Urinary bladder (tissue), 4 donors: ENCODE data around the gene BTRC. TPM values are rescaled to one million over a fixed set of nuclear protein-coding genes. Genes with fewer than 3 reads are reported as not detected.
A peak's percentile ranks its signal among the peaks of the same experiment; 100 is the strongest.
"Not testable (repeated sequence)": the region's sequence is repeated elsewhere in the genome, so short reads cannot be mapped to it uniquely, and the experiment has no call there.

Experiments
- DNase-seq: peaks from one replicate; pipeline ENCODE4 v3.0.0-alpha.2; 2015; ENCODE audit errors: extremely low spot score
- H3K27ac ChIP-seq: one replicate; pipeline ENCODE4 v1.5.1; 2013; ENCODE audit warnings: low read depth, mild to moderate bottlenecking, moderate library complexity
- H3K36me3 ChIP-seq: one replicate; pipeline ENCODE4 v1.6.1; 2013; ENCODE audit warnings: mild to moderate bottlenecking, moderate library complexity; ENCODE audit not compliant: insufficient read depth
- H3K4me1 ChIP-seq: one replicate; pipeline ENCODE4 v1.6.1; 2013; ENCODE audit warnings: mild to moderate bottlenecking, moderate library complexity; ENCODE audit not compliant: insufficient read depth
- H3K4me3 ChIP-seq: one replicate; pipeline ENCODE4 v1.5.1; 2013; ENCODE audit warnings: low read depth, low read length
- WGBS: extraction: QIAGEN DNeasy Blood & Tissue Kit; methylation state at CpG from one replicate; pipeline ENCODE4 v1.1.7; 2013; 5-methylcytosine and 5-hydroxymethylcytosine counted together
- polyA plus RNA-seq: library from polyadenylated mRNA; stranded (reverse); fragments of 200-250 nt; gene quantifications from one replicate; pipeline ENCODE4 v1.2.3, GENCODE V29; 2013
- total RNA-seq: library from RNA; depleted of rRNA; stranded (reverse); fragments of >200 nt; gene quantifications from one replicate; pipeline ENCODE4 v1.2.3, GENCODE V29; 2014
- donor health status: healthy with polysubstance abuse.
- donor health status: healthy.

BTRC gene
- total and polyA plus RNA-seq, 2 donors: 8.5 to 17.0 TPM

- no peak for DNase-seq
- H3K36me3 ChIP-seq: no peaks in the 10 kb centered on the region
- no peaks in the 10 kb centered on the region for H3K4me1 ChIP-seq
- WGBS: 95% methylated on average over 3 of the region's 3 CpGs
- H3K27ac ChIP-seq: no peak overlapping the region
- H3K4me3 ChIP-seq: no peak overlapping the region
Measured at GRCh38 chr10:101415884-101416283, 61.9 kb downstream of the BTRC start.

DNA sequence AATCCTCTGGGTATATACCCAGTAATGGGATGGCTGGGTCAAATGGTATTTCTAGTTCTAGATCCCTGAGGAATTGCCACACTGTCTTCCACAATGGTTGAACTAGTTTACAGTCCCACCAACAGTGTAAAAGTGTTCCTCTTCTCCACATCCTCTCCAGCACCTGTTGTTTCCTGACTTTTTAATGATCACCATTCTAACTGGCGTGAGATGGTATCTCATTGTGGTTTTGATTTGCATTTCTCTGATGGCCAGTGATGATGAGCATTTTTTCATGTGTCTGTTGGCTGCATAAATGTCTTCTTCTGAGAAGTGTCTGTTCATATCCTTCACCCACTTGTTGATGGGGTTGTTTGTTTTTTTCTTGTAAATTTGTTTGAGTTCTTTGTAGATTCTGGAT, 68.0 kb downstream of the BTRC start:
- not testable (repeated sequence) for H3K4me1 ChIP-seq, H3K36me3 ChIP-seq, H3K4me3 ChIP-seq, H3K27ac ChIP-seq, DNase-seq
- 85% methylated on average over 1 of the region's 1 CpG for WGBS

DNA sequence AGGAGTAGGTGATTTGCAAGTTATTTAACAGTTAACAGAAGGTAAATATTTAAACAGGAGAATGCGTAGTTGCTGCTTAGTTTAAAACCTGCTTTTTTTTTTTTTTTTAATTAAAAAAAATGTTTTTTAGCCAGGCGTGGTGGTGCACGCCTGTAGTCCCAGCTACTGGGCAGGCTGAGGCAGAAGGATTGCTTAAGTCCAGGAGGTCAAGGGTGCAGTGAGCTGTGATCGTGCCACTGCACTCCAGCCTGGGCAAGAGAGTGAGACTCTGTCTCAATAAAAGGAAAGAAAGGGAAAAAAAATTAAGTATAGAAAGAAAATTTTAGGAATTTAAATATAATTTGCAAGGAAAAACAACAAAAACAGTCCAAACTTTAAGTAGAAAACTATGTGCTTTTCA, 71.6 kb downstream of the BTRC start:
- DNase-seq: no peak
- no peaks in the 10 kb centered on the region for H3K4me1 ChIP-seq
- H3K36me3 ChIP-seq: no peaks in the 10 kb centered on the region
- no peak overlapping the region for H3K4me3 ChIP-seq
- H3K27ac ChIP-seq: no peak overlapping the region
- 77% methylated on average over 4 of the region's 4 CpGs for WGBS

GRCh38 chr10:101428036-101428435, 74.1 kb downstream of the BTRC start:
- no peak overlapping the region for H3K27ac ChIP-seq
- H3K4me3 ChIP-seq: no peak overlapping the region
- DNase-seq: no peak
- WGBS: 97% methylated on average over 3 of the region's 3 CpGs
- H3K36me3 ChIP-seq: no peaks in the 10 kb centered on the region
- no peaks in the 10 kb centered on the region for H3K4me1 ChIP-seq

DNA sequence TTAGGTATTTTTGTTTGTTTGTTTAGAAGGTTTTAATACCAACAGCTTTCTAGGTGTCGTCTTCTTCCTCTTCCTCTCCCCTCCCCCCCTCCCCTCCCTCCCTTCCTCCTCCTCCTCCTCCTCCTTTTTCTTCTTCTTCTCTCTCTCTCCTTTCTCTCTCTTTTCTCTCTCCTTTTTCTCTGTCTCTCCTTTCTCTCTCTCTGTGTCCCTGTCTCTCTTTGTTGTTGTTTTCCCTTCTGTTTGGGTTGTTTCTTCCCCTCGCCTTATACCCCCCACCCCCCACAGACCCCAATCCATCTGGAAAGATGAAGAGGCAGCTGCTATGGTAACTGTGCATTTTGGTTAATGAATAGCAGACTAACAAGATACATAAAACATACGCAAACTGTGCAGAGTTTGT, 75.5 kb downstream of the BTRC start:
- 61% methylated on average over 3 of the region's 3 CpGs for WGBS
- H3K4me3 ChIP-seq: no peak overlapping the region
- H3K36me3 ChIP-seq: no peaks in the 10 kb centered on the region
- DNase-seq: no peak
- no peaks in the 10 kb centered on the region for H3K4me1 ChIP-seq
- H3K27ac ChIP-seq: no peak overlapping the region

DNA sequence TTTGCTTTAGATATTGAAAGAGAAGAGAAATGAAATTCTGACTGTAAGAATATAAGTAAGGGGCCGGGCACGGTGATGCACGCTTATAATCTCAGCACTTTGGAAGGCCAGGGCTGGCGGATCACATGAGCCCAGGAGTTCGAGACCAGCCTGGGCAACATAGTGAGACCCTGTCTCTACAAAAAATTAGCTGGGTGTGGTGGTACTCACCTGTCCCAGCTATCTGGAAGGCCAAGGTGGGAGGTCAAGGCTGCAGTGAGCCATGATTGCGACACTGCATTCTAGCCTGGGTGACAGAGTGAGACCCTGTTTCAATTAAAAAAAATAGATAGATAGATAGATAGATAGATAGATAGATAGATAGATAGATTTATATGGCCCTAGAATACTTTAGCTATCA, 82.3 kb downstream of the BTRC start:
- 98% methylated on average over 6 of the region's 6 CpGs for WGBS
- Histone ChIP-seq H3K4me1 (no peaks in the 10 kb centered on the region), H3K4me3 (no peak overlapping the region), H3K27ac (no peak overlapping the region), H3K36me3 (no peaks in the 10 kb centered on the region)
- no peak for DNase-seq

DNA sequence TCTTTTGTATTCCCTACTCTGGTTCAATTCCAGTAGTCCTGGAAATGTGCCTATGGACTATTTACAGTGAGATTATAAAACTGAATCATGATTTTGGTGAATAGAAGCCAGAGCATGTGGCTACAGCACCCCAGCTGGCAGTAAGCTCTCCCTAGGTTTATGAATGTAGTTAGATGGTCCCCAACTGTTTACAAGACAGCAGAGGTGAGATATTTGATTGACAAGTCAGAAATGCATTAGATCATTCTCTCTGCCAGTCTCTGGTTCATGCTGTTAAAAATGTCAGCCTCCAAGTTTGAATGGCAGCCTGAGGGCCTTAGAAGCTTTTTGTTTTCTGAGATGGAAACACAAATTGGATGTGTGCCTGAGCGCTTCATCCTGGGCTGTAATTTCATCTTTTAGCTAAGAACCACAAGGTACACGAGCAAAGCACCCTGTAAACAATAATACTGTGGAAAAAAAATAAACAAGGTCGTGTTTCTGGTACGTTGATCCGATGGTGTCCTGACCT, 85.0 kb downstream of the BTRC start:
- no peak overlapping the region for H3K27ac ChIP-seq
- no peak for DNase-seq
- H3K36me3 ChIP-seq: no peaks in the 10 kb centered on the region
- no peaks in the 10 kb centered on the region for H3K4me1 ChIP-seq
- no peak overlapping the region for H3K4me3 ChIP-seq
- 66% methylated on average over 5 of the region's 5 CpGs for WGBS

DNA sequence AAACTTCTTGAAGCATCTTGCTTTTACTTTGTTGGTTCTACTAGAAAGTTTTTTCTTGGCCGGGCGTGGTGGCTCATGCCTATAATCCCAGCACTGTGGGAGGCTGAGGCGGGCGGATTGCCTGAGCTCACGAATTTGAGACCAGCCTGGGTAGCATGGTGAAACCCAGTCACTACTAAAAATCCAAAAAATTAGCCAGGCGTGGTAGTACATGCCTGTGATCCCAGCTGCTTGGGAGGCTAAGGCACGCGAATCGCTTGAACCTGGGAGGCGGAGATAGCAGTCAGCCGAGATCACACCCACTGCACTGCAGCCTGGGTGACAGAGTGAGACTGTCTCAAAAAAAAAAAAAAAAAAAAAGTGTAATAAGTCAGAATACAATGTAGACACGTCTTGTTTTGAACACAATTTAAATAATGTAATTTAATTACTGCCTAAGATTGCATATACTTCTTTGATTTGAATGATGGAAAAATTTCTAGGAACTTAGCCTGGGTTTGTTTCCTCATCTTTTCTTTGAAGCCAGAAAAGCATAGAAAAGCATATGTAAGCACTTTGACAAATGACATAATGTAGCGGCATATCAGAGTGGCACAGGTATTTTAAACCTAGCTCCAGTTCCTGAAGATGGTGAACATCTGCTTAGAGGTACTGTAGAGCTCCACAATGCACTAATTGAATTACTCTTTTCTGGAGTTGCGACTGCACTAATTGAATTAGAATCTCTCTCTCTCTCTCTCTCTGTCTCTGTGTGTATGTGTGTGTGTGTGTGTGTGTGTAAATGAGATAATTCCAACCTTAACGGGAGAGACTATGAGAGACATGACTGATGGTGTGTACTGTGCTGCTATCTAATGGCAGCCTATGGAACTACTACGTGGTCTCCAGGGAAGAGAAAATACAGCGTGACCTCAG, 87.8 kb downstream of the BTRC start:
- H3K4me1 ChIP-seq: no peaks in the 10 kb centered on the region
- peak; percentile 18 for DNase-seq
- no peaks in the 10 kb centered on the region for H3K36me3 ChIP-seq
- 76% methylated on average over 17 of the region's 17 CpGs for WGBS
- H3K4me3 ChIP-seq: no peak overlapping the region
- no peak overlapping the region for H3K27ac ChIP-seq

DNA sequence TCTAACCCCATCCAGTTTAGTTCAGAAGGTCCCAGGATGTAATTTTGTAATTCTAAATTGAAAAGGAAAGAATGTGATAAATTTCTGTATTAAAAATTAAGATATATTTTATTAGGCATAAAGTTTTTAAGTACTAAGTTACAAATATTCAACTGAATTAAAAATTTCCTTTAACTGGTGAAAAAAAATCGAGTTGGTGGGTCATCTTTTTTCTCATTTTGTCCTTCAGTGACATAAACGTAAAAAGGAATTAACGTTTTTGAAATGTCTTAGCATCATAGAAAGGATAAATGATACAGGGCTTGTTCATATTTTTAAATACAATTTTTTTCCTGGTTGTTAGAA, 88.5 kb downstream of the BTRC start:
- no peak overlapping the region for H3K27ac ChIP-seq
- H3K4me3 ChIP-seq: no peak overlapping the region
- no peaks in the 10 kb centered on the region for H3K4me1 ChIP-seq
- H3K36me3 ChIP-seq: no peaks in the 10 kb centered on the region
- 78% methylated on average over 3 of the region's 3 CpGs for WGBS
- DNase-seq: no peak

DNA sequence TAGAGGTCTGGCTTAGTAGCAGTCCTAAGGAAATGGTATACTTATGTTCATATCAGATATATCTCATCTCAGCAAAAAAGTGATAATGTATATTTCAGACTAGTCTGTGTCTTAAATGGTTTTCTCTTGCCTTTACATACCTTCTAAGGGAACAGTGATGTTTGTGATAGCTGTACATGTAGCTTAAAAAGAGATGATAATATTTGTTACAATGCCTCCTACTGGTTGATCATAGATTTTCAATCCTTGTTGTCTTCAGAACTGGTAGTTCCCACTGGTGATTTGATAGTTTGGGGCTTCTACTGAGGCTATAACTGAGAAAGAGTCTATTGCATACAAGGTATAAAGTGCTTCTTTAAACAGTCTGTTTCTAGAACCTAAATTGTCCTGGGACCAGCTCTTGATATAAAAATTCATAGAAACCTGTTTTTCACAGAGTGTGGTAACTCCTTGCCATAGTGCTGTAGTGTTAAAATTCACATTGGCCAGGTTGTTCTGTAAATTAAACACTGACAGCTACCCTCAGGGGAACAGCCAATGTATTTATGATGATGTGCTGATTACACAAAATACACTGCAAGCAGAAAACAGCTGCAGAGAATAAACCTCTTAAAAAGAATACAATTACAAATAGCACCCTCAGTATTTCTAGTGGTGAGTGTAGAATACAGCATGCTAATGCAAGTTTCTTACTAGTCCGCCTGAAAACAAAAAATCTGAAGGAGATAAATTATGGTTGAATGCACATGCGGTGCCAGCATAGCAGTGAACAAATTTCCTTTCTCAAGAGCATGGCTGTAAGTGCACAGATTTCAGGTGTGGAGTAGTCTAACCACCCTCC, 90.3 kb downstream of the BTRC start:
- Histone ChIP-seq H3K4me3 (no peak overlapping the region), H3K4me1 (no peaks in the 10 kb centered on the region), H3K27ac (no peak overlapping the region), H3K36me3 (no peaks in the 10 kb centered on the region)
- 72% methylated on average over 2 of the region's 2 CpGs for WGBS
- DNase-seq: no peak

DNA sequence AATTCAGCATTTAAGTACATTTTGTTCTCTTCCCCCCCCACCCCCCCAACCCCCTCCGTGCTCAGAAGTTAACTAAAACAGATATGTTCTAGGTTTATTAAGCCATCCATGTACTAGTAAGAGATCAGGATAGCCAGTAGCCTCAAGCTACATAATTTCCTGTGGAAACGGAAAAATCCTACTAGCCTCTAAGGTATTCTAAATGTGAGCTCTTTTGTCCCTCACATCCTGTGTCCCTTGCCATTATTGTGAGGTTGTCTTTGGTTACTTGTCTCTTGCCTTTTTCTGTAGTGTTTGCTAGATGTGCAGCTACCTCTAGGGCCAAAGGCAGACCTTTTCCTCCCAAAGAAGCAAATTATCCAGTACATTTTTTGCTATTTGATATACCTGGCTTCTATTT, 92.1 kb downstream of the BTRC start:
- Histone ChIP-seq H3K4me3 (no peak overlapping the region), H3K36me3 (no peaks in the 10 kb centered on the region), H3K27ac (no peak overlapping the region), H3K4me1 (no peaks in the 10 kb centered on the region)
- DNase-seq: no peak
- 84% methylated on average over 2 of the region's 2 CpGs for WGBS

- Histone ChIP-seq H3K4me3 (no peak overlapping the region), H3K4me1 (no peaks in the 10 kb centered on the region), H3K27ac (no peak overlapping the region), H3K36me3 (no peaks in the 10 kb centered on the region)
- DNase-seq: no peak
- WGBS: 78% methylated on average over 7 of the region's 7 CpGs
Measured at GRCh38 chr10:101446947-101447346, 93.0 kb downstream of the BTRC start.

DNA sequence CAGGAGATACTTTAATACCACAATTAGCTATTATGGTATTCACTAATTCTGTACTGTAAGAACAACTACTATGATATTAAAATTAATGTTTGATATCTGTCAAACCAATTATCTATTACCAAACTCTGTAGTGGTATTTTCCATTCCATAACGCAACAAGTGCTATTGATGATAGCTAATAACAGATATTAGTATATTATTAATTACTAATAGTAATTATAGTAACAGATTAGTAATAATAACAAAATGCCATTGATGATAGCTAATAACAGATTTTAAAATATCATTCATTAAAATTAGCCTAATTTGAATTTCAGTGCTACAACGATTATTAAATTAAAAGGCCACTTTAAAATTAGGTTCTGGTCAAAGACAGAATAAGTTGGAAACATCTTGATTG, 93.5 kb downstream of the BTRC start:
- Histone ChIP-seq H3K36me3 (no peaks in the 10 kb centered on the region), H3K27ac (no peak overlapping the region), H3K4me1 (no peaks in the 10 kb centered on the region), H3K4me3 (no peak overlapping the region)
- 97% methylated on average over 2 of the region's 2 CpGs for WGBS
- no peak for DNase-seq
